Right renal cortex interstitium (tissue), 3 donors: ENCODE data around the gene DRG1. TPM values are rescaled to one million over a fixed set of nuclear protein-coding genes. Genes with fewer than 3 reads are reported as not detected.
A peak's percentile ranks its signal among the peaks of the same experiment; 100 is the strongest.
"Not testable (repeated sequence)": the region's sequence is repeated elsewhere in the genome, so short reads cannot be mapped to it uniquely, and the experiment has no call there.

Source experiments
- DNase-seq, 3 donors: peaks; one replicate each; pipeline ENCODE4 v3.0.0-alpha.2; 2013; ENCODE audit warnings: low read depth in 3 of 3, low spot score in 2 of 3
- polyA plus RNA-seq, 3 donors: library from polyadenylated mRNA; unstranded; fragments of 120-200 nt; gene quantifications; one replicate each; pipeline ENCODE4 v1.2.1, GENCODE V29; 2013; ENCODE audit not compliant: insufficient read length in 3 of 3

Gene DRG1
- 10 to 100 TPM; 88.0 to 94.8 (median 93.9) TPM for polyA plus RNA-seq

DNA sequence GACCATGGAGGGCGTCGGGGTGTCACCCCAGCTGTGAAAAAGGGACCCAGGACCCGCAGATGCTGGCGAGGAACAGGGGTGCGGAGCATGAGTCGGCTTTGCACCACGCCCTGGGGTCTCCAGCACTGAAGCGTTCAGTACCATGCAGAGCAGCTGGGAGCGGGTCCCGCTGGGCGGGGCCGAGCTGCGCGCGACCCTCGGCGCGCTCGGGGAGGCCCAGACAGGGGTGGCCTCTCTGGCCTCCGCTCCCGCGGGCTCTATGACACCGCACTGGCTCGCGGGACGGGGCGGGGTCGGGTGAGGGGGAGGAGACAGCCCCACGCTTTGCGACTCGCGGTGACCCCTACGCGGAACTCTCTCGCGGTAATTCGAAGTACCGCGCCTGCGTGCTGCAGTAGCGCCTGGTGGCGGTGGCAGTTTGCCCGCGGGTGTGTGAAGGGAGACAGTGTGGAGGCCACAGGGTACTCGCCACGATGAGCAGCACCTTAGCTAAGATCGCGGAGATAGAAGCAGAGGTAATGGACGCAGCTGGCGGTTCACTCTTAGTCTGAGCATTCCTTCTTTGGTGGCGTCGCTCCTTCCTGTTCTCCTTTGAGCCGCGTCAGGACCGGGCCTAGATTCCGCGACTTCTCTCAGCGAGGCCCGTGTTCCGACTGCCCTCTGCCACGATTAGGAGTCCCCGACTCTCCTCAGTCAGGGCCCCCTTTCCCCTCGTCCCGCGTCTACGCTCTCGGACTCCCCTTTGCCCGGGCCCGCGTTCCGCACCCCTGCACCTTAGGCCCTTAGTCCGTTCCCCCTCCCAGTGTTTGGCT is at the start of gene DRG1:
TSS of gene DRG1 (plus strand) at position 394 of the 812 bp plus-strand sequence. CDS start at position 474, 80 bp downstream.
- peak; percentile 91 to 93 (median 92) for DNase-seq

GRCh38 chr22:31349960-31350359 is 49.4 kb upstream of the DRG1 start:
- no peak for DNase-seq

DNA sequence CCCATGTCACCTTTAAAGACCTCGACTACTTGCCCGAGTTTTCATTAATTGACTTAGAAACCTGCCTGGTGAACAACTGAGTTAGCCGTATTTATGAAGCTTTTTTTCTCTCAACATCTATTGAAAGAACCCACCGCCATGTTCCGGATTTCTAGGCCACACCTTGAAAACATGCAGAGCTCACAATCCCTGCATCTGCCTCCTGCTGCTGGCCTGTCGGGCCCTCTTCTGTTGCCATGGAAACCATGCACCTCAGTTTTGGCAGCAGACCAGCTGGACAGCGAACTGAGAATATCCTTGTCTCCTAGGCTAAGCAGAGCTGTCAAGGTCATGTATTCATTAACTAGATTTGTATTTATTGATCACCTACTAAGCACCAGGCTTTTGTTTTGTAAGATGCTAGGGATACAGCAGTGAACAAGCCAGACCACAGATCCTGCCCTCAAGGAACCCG is 49.0 kb upstream of the DRG1 start:
- no peak for DNase-seq

DNA sequence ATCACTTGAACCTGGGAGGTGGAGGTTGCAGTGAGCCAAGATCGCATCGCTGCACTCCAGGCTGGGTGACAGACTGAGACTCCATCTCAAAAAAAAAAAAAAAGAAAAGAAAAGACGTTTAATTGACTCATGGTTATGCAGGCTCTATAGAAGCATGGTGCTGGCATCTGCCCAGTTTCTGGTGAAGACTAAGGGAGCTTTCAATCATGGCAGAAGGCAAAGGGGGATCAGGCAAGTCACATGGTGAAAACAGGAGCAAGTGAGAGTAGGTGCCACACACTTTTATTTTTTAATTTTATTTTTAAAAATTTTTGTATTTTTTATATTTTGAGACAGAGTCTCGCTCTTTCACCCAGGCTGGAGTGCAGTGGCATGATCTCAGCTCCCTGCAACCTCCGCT is 44.9 kb upstream of the DRG1 start:
- no peak for DNase-seq

DNA sequence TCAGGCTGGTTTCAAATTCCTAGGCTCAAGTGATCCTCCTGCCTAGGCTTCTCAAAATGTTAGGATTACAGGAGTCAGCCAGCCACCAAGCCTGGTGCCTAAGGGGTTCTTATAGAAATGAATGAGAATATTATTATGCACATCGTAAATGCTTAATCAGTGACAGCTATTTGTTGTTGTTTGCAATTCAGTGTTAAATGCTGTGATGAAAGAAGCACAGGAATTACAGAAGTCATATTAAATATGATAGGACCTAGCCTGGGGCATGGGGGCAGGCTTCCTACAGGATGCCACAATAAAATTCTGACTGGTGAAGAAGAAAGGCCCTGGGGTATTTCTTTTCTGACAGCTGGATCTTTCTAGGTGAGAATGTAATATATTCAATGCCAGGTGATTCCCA is 39.4 kb upstream of the DRG1 start:
- no peak for DNase-seq

DNA sequence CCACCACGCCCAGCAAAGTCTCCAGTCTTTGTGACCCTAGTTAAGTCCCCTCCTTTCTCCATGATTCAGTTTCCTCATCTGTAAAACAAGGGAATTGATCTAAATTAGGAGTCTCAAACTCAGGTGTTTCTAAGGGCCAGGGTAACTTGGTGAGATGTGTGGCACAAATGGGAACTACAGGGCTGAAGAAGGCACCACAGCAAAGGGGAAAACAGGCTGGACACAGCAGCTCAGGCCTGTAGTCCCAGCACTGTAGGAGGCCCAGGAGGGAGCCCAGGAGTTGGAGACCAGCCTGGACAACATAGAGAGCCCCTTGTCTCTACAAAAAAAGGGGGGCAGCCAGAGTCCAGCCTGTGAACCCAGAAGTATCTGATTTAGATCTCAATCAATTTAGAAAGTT is 37.7 kb upstream of the DRG1 start:
- DNase-seq, result no peak

GRCh38 chr22:31363885-31364465 is 35.4 kb upstream of the DRG1 start:
- no peak for DNase-seq

GRCh38 chr22:31367426-31367825 is 32.0 kb upstream of the DRG1 start:
- DNase-seq, result no peak

GRCh38 chr22:31377612-31378011 is 21.8 kb upstream of the DRG1 start:
- no peak for DNase-seq

GRCh38 chr22:31378123-31378522 is 21.3 kb upstream of the DRG1 start:
- DNase-seq, result no peak

DNA sequence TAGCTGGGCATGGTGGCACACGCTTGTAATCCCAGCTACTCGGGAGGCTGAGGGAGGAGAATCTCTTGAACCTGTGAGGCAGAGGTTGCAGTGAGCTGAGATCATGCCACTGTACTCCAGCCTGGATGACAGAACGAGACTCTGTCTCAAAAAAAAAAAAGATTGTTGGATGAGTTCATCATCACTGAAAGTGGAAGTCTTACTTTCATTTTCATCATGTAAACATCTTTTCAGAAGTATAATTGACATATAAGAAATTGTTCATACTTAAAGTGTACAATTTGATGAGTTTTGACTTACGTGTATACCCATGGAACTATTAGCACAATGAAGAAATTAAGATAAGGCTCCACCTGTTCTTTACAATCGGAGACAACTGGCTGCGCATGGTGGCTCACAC is 20.8 kb upstream of the DRG1 start:
- DNase-seq, result not testable (repeated sequence)

- no peak for DNase-seq
Measured at GRCh38 chr22:31393893-31394292, 5.5 kb upstream of the DRG1 start.

GRCh38 chr22:31394326-31394725 is 5.1 kb upstream of the DRG1 start:
- no peak for DNase-seq

- no peak for DNase-seq
Measured at GRCh38 chr22:31398231-31398630, 1.2 kb upstream of the DRG1 start.

DNA sequence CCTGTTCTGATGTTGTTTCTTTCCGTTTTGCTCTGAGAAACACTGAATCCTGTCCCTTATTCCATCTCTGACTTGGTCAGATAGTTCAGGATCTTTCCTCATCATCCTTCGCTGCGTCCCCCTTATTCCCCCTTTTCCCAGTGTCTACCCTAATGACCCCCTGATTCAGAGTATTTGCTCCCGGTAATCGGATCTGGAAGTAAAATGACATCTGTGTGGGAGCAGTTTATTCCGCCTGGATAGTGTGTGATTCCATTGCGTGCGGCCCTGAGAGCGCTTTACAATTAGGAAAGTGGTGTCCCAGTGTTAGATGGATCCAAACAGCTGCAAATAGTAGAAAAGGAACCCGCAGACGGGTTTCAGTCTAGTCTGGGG is 606 bp downstream of the DRG1 start:
- no peak for DNase-seq

GRCh38 chr22:31402350-31402749 is 2.9 kb downstream of the DRG1 start:
- not testable (repeated sequence) for DNase-seq

DNA sequence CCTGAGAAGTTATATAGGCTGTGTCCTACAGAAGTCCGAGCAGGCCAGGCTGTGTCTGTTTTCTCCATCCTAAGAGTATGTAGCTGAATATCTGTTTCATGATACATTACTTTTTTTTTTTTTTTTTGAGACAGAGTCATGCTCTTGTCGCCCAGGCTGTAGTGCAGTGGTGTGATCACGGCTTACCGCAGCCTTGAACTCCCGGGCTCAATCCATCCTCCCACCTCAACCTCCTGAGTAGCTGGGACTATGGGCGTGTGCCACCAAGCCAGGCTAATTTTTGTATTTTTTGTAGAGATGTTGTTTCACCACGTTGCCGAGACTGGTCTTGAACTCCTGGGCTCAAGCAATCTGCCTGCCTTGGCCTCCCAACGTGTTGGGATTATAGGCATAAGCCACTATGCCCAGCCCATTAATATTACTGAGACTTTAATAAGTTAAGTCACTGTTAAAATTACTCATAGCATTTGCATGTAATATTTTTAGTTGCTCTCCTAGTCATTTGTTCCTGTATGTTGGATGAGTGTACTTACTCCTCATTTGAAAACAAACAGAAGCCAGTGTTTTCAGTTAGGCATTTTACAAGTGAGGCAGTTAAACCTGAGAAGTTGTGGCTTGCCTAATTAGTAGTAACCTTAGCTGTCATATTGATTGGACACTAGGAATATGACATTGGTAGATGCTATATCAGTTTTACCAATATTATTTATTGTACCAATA is 26.1 kb downstream of the DRG1 start:
- no peak for DNase-seq

DNA sequence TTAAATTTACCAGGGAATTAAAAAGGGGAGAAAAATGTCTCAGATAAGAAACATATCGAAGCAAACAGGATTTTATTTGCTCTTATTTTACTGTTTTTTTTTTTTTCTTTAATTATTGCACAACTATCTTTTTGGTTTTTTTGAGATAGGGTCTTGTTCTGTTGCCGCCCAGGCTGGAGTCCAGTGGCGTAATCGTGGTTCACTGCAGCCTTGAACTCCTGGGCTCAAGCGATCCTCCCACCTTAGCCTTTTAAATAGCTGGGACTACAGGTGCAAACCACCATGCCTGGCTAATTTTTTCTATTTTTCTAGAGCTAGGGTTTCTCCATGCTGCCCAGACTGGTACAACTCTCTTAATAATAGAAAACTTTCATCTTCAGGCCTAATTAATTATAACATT is 32.5 kb downstream of the DRG1 start:
- no peak for DNase-seq

- no peak for DNase-seq
Measured at GRCh38 chr22:31436132-31436531, 36.7 kb downstream of the DRG1 start.

DNA sequence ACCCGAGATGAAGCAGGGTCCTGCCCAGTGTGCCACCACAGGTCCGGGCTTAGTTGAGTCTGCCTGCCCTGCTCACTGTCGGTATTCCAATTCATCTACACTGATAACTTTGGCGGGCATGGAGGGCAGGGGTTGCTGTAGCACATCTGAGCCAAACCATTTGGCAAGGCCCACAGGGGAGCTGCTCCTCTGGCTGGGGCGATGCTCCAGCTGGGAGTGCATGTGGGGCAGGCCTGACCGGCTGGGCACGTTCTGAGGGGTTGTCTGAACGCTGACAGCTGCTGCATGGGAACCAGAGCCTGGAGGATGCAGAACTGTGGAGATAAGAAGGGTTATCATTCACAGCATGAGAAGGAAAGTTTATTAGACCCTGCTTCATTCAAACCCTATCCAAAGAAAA is 40.4 kb downstream of the DRG1 start:
- DNase-seq, result no peak

GRCh38 chr22:31440681-31441080 is 41.3 kb downstream of the DRG1 start:
- DNase-seq, result no peak

DNA sequence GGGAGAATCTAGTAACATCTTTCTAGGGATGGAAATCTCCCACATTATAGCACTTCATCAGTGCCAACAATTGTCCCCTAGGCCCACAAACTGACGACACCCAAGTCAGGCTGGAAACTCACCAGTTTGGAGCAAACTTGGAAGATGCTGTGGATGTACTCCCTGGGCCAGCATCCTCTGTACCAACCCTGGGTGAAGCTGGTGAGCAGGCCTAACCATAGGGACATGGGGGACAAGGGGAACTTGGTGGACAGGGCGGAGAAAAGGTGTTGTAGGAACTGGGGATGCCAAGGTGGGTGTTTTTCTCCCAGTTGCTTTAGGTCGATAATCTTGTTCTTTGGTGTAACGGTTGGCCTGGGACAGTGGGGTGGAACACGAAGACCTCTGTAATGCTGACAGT is 42.2 kb downstream of the DRG1 start:
- no peak for DNase-seq
